WTC11 (cell line): Measurements from ENCODE around the gene RFK. TPM values are rescaled to one million over a fixed set of nuclear protein-coding genes. Genes with fewer than 3 reads are reported as not detected.

Experiments
- ARID4B ChIP-seq: sonication (generic); formaldehyde crosslinking; IDR thresholded peaks from 2 replicates; pipeline ENCODE4 v1.8.0; 2023; ENCODE audit warnings: missing genetic modification reagents, mild to moderate bottlenecking, borderline replicate concordance
- IRF1 ChIP-seq: sonication (generic); formaldehyde crosslinking; IDR thresholded peaks from 2 replicates; pipeline ENCODE4 v1.8.0; 2023; ENCODE audit warnings: missing genetic modification reagents
- MAX ChIP-seq: sonication (generic); formaldehyde crosslinking; IDR thresholded peaks from 2 replicates; pipeline ENCODE4 v1.8.0; 2022; ENCODE audit warnings: mild to moderate bottlenecking, missing genetic modification reagents
- PRRX2 ChIP-seq: fragments of 250-450 bp; sonication (Bioruptor Pico); IDR thresholded peaks from 2 replicates; pipeline ENCODE4 v1.8.0; 2021; ENCODE audit warnings: mild to moderate bottlenecking
- RORB ChIP-seq: fragments of 250-450 bp; sonication (Bioruptor Pico); IDR thresholded peaks from 2 replicates; pipeline ENCODE4 v1.9.0; 2021; ENCODE audit warnings: mild to moderate bottlenecking
- SP1 ChIP-seq: sonication (generic); formaldehyde crosslinking; conservative IDR thresholded peaks from 2 replicates; pipeline ENCODE4 v1.8.1; 2022; ENCODE audit warnings: missing genetic modification reagents
- ZNF138 ChIP-seq: sonication (generic); formaldehyde crosslinking; conservative IDR thresholded peaks from 2 replicates; pipeline ENCODE4 v1.8.1; 2022; ENCODE audit warnings: mild to moderate bottlenecking, moderate library complexity, missing genetic modification reagents
- ZNF263 ChIP-seq: sonication (generic); formaldehyde crosslinking; IDR thresholded peaks from 2 replicates; pipeline ENCODE4 v1.8.1; 2022; ENCODE audit warnings: low read depth, mild to moderate bottlenecking, moderate library complexity, missing genetic modification reagents
- total RNA-seq: library from RNA; stranded (reverse); gene quantifications from 3 replicates; pipeline ENCODE4 v1.2.3, GENCODE V29; 2021
- TF ChIP-seq, protein P1 (sequence below): sonication (generic); formaldehyde crosslinking; IDR thresholded peaks from 2 replicates; pipeline ENCODE4 v1.8.0; 2022; ENCODE audit warnings: mild to moderate bottlenecking, missing genetic modification reagents
- TF ChIP-seq, protein P2 (sequence below): sonication (generic); formaldehyde crosslinking; IDR thresholded peaks from 2 replicates; pipeline ENCODE4 v1.8.1; 2022; ENCODE audit warnings: mild to moderate bottlenecking, missing genetic modification reagents, moderate library complexity, borderline replicate concordance
- TF ChIP-seq, protein P3 (sequence below): fragments of 250-450 bp; sonication (Bioruptor Pico); IDR thresholded peaks from 2 replicates; pipeline ENCODE4 v1.9.0; 2021; ENCODE audit warnings: mild to moderate bottlenecking, borderline replicate concordance
- TF ChIP-seq, protein P4 (sequence below): sonication (generic); formaldehyde crosslinking; IDR thresholded peaks from 2 replicates; pipeline ENCODE4 v1.8.1; 2023; ENCODE audit warnings: mild to moderate bottlenecking, missing genetic modification reagents, borderline replicate concordance

RFK gene
- total RNA-seq, 1 experiment from 2014 or later: 14.9 TPM

GRCh38 chr9:76415154-76415553 lies 20.9 kb upstream of the RFK start (continued):
- TF ChIP-seq ARID4B (CRISPR knock-in tag) (no peak), ZNF138 (no peak), MAX (CRISPR knock-in tag) (no peak), RORB (CRISPR knock-in tag) (no peak), PRRX2 (CRISPR knock-in tag) (no peak), SP1 (no peak), ZNF263 (CRISPR knock-in tag) (no peak), IRF1 (no peak)
- TF ChIP-seq, protein P1, sequence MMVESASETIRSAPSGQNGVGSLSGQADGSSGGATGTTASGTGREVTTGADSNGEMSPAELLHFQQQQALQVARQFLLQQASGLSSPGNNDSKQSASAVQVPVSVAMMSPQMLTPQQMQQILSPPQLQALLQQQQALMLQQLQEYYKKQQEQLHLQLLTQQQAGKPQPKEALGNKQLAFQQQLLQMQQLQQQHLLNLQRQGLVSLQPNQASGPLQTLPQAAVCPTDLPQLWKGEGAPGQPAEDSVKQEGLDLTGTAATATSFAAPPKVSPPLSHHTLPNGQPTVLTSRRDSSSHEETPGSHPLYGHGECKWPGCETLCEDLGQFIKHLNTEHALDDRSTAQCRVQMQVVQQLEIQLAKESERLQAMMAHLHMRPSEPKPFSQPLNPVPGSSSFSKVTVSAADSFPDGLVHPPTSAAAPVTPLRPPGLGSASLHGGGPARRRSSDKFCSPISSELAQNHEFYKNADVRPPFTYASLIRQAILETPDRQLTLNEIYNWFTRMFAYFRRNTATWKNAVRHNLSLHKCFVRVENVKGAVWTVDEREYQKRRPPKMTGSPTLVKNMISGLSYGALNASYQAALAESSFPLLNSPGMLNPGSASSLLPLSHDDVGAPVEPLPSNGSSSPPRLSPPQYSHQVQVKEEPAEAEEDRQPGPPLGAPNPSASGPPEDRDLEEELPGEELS: no peak
- TF ChIP-seq, protein P2, sequence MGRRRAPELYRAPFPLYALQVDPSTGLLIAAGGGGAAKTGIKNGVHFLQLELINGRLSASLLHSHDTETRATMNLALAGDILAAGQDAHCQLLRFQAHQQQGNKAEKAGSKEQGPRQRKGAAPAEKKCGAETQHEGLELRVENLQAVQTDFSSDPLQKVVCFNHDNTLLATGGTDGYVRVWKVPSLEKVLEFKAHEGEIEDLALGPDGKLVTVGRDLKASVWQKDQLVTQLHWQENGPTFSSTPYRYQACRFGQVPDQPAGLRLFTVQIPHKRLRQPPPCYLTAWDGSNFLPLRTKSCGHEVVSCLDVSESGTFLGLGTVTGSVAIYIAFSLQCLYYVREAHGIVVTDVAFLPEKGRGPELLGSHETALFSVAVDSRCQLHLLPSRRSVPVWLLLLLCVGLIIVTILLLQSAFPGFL: no peak
- TF ChIP-seq, protein P3, sequence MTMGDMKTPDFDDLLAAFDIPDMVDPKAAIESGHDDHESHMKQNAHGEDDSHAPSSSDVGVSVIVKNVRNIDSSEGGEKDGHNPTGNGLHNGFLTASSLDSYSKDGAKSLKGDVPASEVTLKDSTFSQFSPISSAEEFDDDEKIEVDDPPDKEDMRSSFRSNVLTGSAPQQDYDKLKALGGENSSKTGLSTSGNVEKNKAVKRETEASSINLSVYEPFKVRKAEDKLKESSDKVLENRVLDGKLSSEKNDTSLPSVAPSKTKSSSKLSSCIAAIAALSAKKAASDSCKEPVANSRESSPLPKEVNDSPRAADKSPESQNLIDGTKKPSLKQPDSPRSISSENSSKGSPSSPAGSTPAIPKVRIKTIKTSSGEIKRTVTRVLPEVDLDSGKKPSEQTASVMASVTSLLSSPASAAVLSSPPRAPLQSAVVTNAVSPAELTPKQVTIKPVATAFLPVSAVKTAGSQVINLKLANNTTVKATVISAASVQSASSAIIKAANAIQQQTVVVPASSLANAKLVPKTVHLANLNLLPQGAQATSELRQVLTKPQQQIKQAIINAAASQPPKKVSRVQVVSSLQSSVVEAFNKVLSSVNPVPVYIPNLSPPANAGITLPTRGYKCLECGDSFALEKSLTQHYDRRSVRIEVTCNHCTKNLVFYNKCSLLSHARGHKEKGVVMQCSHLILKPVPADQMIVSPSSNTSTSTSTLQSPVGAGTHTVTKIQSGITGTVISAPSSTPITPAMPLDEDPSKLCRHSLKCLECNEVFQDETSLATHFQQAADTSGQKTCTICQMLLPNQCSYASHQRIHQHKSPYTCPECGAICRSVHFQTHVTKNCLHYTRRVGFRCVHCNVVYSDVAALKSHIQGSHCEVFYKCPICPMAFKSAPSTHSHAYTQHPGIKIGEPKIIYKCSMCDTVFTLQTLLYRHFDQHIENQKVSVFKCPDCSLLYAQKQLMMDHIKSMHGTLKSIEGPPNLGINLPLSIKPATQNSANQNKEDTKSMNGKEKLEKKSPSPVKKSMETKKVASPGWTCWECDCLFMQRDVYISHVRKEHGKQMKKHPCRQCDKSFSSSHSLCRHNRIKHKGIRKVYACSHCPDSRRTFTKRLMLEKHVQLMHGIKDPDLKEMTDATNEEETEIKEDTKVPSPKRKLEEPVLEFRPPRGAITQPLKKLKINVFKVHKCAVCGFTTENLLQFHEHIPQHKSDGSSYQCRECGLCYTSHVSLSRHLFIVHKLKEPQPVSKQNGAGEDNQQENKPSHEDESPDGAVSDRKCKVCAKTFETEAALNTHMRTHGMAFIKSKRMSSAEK: no peak
- TF ChIP-seq, protein P4, sequence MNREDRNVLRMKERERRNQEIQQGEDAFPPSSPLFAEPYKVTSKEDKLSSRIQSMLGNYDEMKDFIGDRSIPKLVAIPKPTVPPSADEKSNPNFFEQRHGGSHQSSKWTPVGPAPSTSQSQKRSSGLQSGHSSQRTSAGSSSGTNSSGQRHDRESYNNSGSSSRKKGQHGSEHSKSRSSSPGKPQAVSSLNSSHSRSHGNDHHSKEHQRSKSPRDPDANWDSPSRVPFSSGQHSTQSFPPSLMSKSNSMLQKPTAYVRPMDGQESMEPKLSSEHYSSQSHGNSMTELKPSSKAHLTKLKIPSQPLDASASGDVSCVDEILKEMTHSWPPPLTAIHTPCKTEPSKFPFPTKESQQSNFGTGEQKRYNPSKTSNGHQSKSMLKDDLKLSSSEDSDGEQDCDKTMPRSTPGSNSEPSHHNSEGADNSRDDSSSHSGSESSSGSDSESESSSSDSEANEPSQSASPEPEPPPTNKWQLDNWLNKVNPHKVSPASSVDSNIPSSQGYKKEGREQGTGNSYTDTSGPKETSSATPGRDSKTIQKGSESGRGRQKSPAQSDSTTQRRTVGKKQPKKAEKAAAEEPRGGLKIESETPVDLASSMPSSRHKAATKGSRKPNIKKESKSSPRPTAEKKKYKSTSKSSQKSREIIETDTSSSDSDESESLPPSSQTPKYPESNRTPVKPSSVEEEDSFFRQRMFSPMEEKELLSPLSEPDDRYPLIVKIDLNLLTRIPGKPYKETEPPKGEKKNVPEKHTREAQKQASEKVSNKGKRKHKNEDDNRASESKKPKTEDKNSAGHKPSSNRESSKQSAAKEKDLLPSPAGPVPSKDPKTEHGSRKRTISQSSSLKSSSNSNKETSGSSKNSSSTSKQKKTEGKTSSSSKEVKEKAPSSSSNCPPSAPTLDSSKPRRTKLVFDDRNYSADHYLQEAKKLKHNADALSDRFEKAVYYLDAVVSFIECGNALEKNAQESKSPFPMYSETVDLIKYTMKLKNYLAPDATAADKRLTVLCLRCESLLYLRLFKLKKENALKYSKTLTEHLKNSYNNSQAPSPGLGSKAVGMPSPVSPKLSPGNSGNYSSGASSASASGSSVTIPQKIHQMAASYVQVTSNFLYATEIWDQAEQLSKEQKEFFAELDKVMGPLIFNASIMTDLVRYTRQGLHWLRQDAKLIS (CRISPR knock-in tag): no peak
